Measurements from ENCODE around the gene RBP2. TPM values are rescaled to one million over a fixed set of nuclear protein-coding genes. Genes with fewer than 3 reads are reported as not detected.

RBP2 gene
- total RNA-seq, 2 experiments from 2014 or later: not detected

Other genes with a start within 250 kb of the RBP2 start
- gene MRPS22, start 132.5 kb downstream of the RBP2 start, total RNA-seq (2014; rRNA removed; shearing (Covaris generic)): 54.9 and 71.1 TPM in 2 replicates
- 52.3 and 61.4 TPM in 2 replicates for gene MRPS22, start 132.5 kb downstream of the RBP2 start, total RNA-seq (2022)
- gene COPB2, start 86.9 kb downstream of the RBP2 start, total RNA-seq (2014; rRNA removed; shearing (Covaris generic)): 67.9 and 73.1 TPM in 2 replicates
- gene COPB2, start 86.9 kb downstream of the RBP2 start, total RNA-seq (2022): 105 and 106 TPM in 2 replicates
- gene RBP1, start 63.2 kb upstream of the RBP2 start, total RNA-seq (2014; rRNA removed; shearing (Covaris generic)): not detected in 2 replicates
- gene RBP1, start 63.2 kb upstream of the RBP2 start, total RNA-seq (2022): not detected in 2 replicates
- gene NMNAT3, start 201.5 kb upstream of the RBP2 start, total RNA-seq (2014; rRNA removed; shearing (Covaris generic)): not detected in 2 replicates
- gene NMNAT3, start 201.5 kb upstream of the RBP2 start, total RNA-seq (2022): 0.09 and 0.15 TPM in 2 replicates

Data from OCI-LY7 (cell line).